ENCODE data around the gene CPT1B.
A peak's percentile ranks its signal among the peaks of the same experiment; 100 is the strongest.

CPT1B gene

DNA sequence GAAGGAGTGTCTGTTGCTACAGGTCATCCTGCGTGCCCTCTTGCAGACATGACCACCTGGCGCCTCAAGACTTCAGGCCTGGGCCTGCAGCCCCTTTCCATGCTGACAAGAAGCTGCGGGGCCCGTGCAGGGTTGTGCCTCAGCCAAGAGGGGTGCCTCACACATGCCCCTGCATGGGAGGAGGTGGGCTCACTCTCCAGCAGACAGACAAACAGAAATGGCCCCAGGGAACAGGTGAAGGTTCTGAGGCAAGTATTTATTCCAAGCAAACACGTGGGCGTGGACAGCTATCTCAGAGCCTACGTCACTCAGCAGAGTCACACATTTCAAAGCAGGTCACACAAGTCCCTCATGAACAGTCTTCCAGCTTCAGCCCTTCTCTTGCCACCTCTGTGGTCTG is 9.6 kb downstream of the CPT1B start:
- no peak for DNase-seq

GRCh38 chr22:50567721-50568252 is 10.4 kb downstream of the CPT1B start:
- no peak for DNase-seq

DNA sequence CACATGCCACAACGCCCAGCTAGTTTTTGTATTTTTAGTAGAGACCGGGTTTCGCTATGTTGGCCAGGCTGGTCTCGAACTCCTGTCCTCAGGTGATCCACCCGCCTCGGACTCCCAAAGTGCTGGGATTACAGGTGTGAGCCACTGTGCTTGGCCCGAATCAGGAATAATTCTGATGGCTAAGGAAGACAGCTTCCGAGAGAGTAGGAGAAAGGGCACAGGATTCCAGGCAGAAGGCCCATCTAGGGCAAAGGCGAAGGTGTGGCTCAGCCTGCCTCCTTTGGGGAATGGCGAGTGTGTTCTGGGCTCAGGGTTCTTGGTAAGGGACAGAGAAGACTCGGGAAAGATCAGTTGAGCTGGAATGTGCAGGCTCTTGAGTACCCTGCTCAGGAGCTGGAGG is 13.9 kb downstream of the CPT1B start:
- no peak for DNase-seq

DNA sequence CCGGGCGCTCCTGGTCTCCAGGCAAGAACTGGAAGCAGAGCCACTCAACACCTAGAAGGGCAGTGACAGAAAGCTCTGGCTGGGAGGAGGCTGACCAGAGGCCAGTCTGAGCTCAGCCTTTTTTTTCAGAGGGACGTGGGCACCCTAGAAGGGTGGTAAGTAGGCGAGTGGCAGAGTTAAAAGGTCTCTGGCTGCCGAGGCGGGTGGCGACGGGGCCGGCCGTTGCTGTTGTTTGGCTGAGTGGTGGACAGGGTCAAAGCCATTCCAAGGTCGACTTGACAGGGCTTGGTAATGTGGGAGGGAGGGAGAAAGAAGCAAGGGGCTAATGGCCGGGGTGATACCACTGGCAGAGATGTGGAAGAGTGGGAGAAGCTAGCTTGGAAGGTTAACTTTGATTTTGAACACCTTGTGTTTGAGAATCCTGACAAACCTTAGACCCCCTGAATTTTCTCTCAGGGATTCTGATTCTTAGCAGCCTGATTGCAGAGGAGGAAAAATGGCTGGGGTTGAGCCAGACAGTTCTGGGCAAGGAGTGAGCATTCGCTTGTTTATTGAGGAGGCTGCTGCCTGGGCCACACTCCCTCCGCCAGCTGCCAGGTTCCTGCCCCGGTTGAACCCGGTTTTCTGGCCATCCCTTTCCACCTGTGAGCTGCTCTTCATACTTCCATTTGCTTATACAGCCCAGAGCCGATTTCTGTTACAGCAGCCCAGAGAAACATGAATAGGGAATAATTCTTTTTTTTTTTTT is 14.6 kb downstream of the CPT1B start:
- no peak for DNase-seq

GRCh38 chr22:50562523-50563412 is 15.5 kb downstream of the CPT1B start, which contains the start of gene SYCE3:
Gene SYCE3, minus strand, starts transcription at chr22:50562919. Its CDS starts 6,514 bp downstream, at chr22:50556405.
- peak; percentile 91 for DNase-seq

GRCh38 chr22:50561401-50562358 is 16.5 kb downstream of the CPT1B start:
- no peak for DNase-seq

DNA sequence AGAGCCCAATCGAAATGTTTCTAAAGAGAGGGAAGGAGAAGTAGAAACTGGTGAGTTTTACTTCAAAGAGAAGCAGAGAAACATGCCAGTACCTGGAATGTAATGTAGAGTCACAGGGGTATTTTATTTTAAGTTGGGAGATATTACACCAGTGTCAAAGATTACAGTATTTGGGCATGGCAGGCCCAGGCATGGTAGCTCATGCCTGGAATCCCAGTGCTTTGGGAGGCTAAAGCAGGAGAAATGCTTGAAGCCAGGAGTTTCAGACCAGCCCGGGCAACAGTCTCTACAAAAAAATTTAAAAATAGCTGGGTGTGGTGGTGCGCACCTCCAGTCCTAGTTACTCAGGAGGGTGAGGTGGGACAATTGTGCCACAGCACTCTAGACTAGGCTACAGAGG is 18.2 kb downstream of the CPT1B start:
- DNase-seq, result no peak

- DNase-seq, result no peak
Observed at GRCh38 chr22:50556703-50557102, 21.5 kb downstream of the CPT1B start.

GRCh38 chr22:50553310-50553709 is 24.9 kb downstream of the CPT1B start:
- DNase-seq, result no peak

- no peak for DNase-seq
Observed at GRCh38 chr22:50551160-50551752, 27.0 kb downstream of the CPT1B start.

GRCh38 chr22:50550395-50550794 is 27.8 kb downstream of the CPT1B start:
- no peak for DNase-seq

GRCh38 chr22:50548921-50549790 is 29.1 kb downstream of the CPT1B start:
- DNase-seq, result no peak

- DNase-seq, result no peak
Observed at GRCh38 chr22:50548040-50548920, 29.9 kb downstream of the CPT1B start.

- no peak for DNase-seq
Observed at GRCh38 chr22:50547263-50547985, 30.8 kb downstream of the CPT1B start.

- no peak for DNase-seq
Observed at GRCh38 chr22:50546326-50547262, 31.6 kb downstream of the CPT1B start.

- DNase-seq, result peak; percentile 81
Observed at GRCh38 chr22:50545522-50546325, 32.5 kb downstream of the CPT1B start, which contains the start of gene KLHDC7B. Gene KLHDC7B, plus strand, starts transcription at chr22:50545899. Its CDS starts 345 bp downstream, at chr22:50546244.

- DNase-seq, result no peak
Observed at GRCh38 chr22:50544746-50545253, 33.4 kb downstream of the CPT1B start.
